Spleen (tissue), 7 donors: ENCODE results near the gene ADAM15.

Experiments
- POLR2A ChIP-seq, 3 donors: fragments of 450-650 bp; IDR thresholded peaks; one replicate each; pipeline ENCODE4 v1.5.1; 2017; ENCODE audit warnings: antibody characterized with exemption in 3 of 3, mild to moderate bottlenecking in 1 of 3
- TF ChIP-seq, protein P1 (sequence below), 11 experiments: fragments of 200-600 bp in 7 of 11; fragments of 450-650 bp in 4 of 11; sonication (generic) in 4 of 11; IDR thresholded peaks in 8 of 11; conservative IDR thresholded peaks in 3 of 11; 1 replicate in 7 of 11; 2 replicates in 4 of 11; pipeline versions ENCODE4 v1.4.0 to v1.8.0; 2016 to 2021; ENCODE audit warnings: antibody characterized with exemption in 11 of 11, inconsistent platforms in 4 of 11, mild to moderate bottlenecking in 1 of 11
- donor health status: DM: no; HTN: no; CAD: no; lungs with moderate emphysema.
- donor health status: DM: no; HTN: no; CAD: no.
- donor health status: DM: no; HTN: no; CAD: no.

GRCh38 chr1:155011437-155012025 lies 39.6 kb upstream of the ADAM15 start:
- TF ChIP-seq, protein P1, sequence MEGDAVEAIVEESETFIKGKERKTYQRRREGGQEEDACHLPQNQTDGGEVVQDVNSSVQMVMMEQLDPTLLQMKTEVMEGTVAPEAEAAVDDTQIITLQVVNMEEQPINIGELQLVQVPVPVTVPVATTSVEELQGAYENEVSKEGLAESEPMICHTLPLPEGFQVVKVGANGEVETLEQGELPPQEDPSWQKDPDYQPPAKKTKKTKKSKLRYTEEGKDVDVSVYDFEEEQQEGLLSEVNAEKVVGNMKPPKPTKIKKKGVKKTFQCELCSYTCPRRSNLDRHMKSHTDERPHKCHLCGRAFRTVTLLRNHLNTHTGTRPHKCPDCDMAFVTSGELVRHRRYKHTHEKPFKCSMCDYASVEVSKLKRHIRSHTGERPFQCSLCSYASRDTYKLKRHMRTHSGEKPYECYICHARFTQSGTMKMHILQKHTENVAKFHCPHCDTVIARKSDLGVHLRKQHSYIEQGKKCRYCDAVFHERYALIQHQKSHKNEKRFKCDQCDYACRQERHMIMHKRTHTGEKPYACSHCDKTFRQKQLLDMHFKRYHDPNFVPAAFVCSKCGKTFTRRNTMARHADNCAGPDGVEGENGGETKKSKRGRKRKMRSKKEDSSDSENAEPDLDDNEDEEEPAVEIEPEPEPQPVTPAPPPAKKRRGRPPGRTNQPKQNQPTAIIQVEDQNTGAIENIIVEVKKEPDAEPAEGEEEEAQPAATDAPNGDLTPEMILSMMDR (IDR thresholded peaks at IDR 0.05 in 8 of 11, conservative IDR thresholded peaks at IDR 0.05 in 3 of 11) = no peak
- TF ChIP-seq POLR2A (IDR thresholded peaks at IDR 0.05) = no peak
